ENCODE measurements around the gene SACS. TPM values are rescaled to one million over a fixed set of nuclear protein-coding genes. Genes with fewer than 3 reads are reported as not detected.

The SACS gene
- polyA plus RNA-seq, 3 donors: 1.7 to 2.7 (median 2.2) TPM

- H3K4me3 Mint-ChIP-seq: no peak overlapping the region
Observed at GRCh38 chr13:23377579-23377978, 55.9 kb downstream of the SACS start.

More at GRCh38 chr13:23377579-23377978, 55.9 kb downstream of the SACS start:
- Histone ChIP-seq H4K20me1 (ENCODE audit: insufficient read depth, low read length) (no peaks in the 10 kb centered on the region), H3K27ac (ENCODE audit: low read depth in 1 of 2, low read length in 2 of 2) (no peak overlapping the region), H3K4me2 (replicated peaks; ENCODE audit: extremely low read depth, low read length, poor library complexity, severe bottlenecking) (no peak overlapping the region), H3K4me3 (replicated peaks in 1 of 3; ENCODE audit: low read depth in 2 of 3, low read length in 3 of 3) (no peak overlapping the region), H3K36me3 (replicated peaks in 1 of 2; ENCODE audit: control insufficient read depth in 1 of 2, insufficient read depth in 2 of 2, low read length in 2 of 2) (no peaks in the 10 kb centered on the region), H2AFZ (ENCODE audit: insufficient read depth, low read depth, low read length, poor library complexity, severe bottlenecking) (no peak overlapping the region), H3K79me2 (ENCODE audit: insufficient read depth, low read length) (peaks cover 6% of the 10 kb centered on the region), H3K9me3 (replicated peaks in 1 of 2; ENCODE audit: control insufficient read depth in 1 of 2, insufficient read depth in 1 of 2, low read length in 2 of 2) (no peaks in the 10 kb centered on the region), H3K4me1 (ENCODE audit: control insufficient read depth in 1 of 2, insufficient read depth in 2 of 2, low read length in 2 of 2) (peaks cover 26 to 44% of the 10 kb centered on the region in 2 donors), H3K9ac (ENCODE audit: insufficient read depth, low read length, poor library complexity, severe bottlenecking) (no peak overlapping the region), H3K27me3 (ENCODE audit: control insufficient read depth in 2 of 2, insufficient read depth in 2 of 2, low read length in 2 of 2) (no peaks in the 10 kb centered on the region)
- Mint-ChIP-seq H3K36me3 (no peaks in the 10 kb centered on the region), H3K27ac (peak overlapping the region in 5 of 7 donors; percentile 6 to 41 (median 22)), H3K27me3 (ENCODE audit: low read depth in 3 of 3) (peaks cover 0 to 3% (median 0%) of the 10 kb centered on the region in 3 donors), H3K4me1 (peaks cover 43% of the 10 kb centered on the region), H3K9me3 (no peaks in the 10 kb centered on the region)
- no peak for TF ChIP-seq CTCF (IDR thresholded peaks at IDR 0.05)
- intact Hi-C loops (cut with micrococcal nuclease): loop anchor here (5.0 to 10.0 kb wide), 5 partner anchors 200 to 1547 kb away; partner anchors contain the start of gene C1QTNF9B (in 1 of the 2)
- WGBS (ENCODE audit: insufficient coverage): 80% methylated on average over 5 of the region's 7 CpGs
- DNase-seq: no peak
